ENCODE measurements around the gene IBA57. TPM values are rescaled to one million over a fixed set of nuclear protein-coding genes. Genes with fewer than 3 reads are reported as not detected.

The IBA57 gene
- total and polyA plus RNA-seq, 4 donors = 2.8 to 21.4 (median 6.9) TPM

DNA sequence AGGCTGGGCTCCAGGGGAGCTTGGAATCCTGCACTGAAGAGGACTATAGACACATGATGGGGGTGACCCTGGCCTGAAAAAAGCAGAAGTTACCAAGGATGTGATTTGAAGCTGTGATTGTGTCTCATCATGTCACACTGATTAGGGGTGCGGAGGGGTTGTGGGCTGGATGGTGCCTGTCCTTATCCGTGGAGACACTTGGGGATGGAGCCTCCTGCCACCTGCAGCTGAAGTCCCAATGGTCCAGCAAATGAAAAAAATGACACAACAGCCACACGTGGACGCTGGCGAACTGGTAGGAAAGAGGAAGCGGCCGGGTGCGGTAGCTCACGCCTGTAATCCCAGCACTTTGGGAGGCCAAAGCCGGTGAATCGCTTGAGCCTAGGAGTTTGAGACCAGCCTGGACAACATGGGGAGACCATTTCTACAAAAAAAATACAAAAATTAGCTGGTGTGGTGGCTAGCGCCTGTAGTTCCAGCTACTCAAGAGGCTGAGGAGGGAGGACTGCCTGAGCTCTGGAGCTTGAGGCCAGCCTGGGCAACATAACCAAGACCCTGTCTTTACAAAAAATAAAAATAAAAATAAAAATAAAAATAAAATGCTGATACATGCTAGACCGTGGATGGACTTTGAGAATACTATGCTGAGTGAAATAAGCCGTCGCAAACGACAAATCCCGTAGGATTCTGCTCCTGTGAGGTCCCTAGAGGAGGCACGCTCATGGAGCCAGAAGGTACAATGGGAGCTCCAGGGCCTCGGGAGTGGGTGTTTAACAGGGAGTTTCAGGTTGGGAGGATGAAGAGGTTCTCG is 838 bp upstream of the IBA57 start:
- TF ChIP-seq, protein P1, sequence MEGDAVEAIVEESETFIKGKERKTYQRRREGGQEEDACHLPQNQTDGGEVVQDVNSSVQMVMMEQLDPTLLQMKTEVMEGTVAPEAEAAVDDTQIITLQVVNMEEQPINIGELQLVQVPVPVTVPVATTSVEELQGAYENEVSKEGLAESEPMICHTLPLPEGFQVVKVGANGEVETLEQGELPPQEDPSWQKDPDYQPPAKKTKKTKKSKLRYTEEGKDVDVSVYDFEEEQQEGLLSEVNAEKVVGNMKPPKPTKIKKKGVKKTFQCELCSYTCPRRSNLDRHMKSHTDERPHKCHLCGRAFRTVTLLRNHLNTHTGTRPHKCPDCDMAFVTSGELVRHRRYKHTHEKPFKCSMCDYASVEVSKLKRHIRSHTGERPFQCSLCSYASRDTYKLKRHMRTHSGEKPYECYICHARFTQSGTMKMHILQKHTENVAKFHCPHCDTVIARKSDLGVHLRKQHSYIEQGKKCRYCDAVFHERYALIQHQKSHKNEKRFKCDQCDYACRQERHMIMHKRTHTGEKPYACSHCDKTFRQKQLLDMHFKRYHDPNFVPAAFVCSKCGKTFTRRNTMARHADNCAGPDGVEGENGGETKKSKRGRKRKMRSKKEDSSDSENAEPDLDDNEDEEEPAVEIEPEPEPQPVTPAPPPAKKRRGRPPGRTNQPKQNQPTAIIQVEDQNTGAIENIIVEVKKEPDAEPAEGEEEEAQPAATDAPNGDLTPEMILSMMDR (IDR thresholded peaks at IDR 0.05; ENCODE audit: control extremely low read depth, extremely low read depth) = no peak
- WGBS, 2 donors = 42% methylated on average over 20 of the region's 20 CpGs
- Histone ChIP-seq H3K4me3 (peak overlapping the region; percentile 43), H3K9me3 (ENCODE audit: control insufficient read depth in 4 of 4, insufficient read depth in 3 of 4, low read length in 3 of 4) (no peaks in the 10 kb centered on the region), H3K9ac (ENCODE audit: insufficient read depth in 1 of 2, low read length in 2 of 2) (peak overlapping the region; percentile 49 to 92), H3K36me3 (ENCODE audit: control insufficient read depth in 4 of 4, insufficient read depth in 4 of 4, low read length in 4 of 4) (peaks cover 0 to 5% (median 0%) of the 10 kb centered on the region in 4 donors), H3K27me3 (ENCODE audit: control insufficient read depth in 3 of 3, insufficient read depth in 3 of 3, low read length in 2 of 3) (peaks cover 0 to 23% (median 10%) of the 10 kb centered on the region in 3 donors), H3K27ac (ENCODE audit: low read depth in 1 of 2, low read length in 1 of 2) (peak overlapping the region; percentile 73 to 91), H3K4me1 (ENCODE audit: control insufficient read depth in 5 of 5, insufficient read depth in 5 of 5, low read length in 5 of 5) (peaks cover 0 to 27% (median 12%) of the 10 kb centered on the region in 5 donors)
- no peak for ATAC-seq (ENCODE audit: insufficient read depth, low FRiP score)
- DNase-seq = no peak

DNA sequence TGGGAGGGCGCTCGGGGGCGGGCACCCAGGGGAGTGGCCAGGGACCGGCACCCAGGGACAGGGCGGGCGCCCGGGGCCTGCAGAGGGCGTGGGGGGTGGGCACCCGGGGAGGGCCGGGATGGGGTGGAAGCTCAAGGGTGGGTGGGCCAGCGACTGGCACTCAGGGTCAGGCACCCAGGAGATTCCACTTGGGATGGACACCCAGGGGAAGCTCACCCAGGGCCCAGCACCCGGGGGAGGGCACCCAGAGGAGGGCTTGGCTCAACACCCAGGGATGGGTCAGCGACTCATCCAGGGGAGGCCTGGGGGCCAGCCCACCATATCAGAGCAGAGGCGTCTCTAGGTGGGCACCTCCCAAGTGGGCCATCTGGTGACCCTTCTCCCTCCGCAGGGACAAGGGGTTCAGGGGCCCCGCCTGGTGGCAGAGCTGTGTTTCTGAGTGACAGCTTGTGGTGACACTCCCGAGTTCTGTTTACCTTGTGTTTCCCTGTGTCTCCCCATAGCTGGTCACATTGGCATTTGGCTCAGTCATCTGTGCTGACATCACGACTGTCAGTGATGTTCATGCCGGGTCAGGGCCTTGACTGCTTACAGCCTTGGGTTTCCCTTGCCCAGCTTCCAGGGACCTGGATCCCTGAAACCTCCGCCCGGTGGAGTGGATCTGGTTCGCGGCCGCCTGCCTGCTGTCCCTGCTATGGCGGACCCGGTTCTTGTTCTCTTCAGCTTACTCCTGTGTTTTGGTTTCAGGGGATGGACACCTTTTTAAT is 749 bp downstream of the IBA57 start:
- Histone ChIP-seq H3K9me3 (ENCODE audit: control insufficient read depth in 4 of 4, insufficient read depth in 3 of 4, low read length in 3 of 4) (no peaks in the 10 kb centered on the region), H3K4me3 (peak overlapping the region; percentile 66), H3K9ac (ENCODE audit: insufficient read depth in 1 of 2, low read length in 2 of 2) (peak overlapping the region; percentile 92 to 94), H3K36me3 (ENCODE audit: control insufficient read depth in 4 of 4, insufficient read depth in 4 of 4, low read length in 4 of 4) (peaks cover 0 to 5% (median 0%) of the 10 kb centered on the region in 4 donors), H3K4me1 (ENCODE audit: control insufficient read depth in 5 of 5, insufficient read depth in 5 of 5, low read length in 5 of 5) (peaks cover 0 to 27% (median 12%) of the 10 kb centered on the region in 5 donors), H3K27ac (ENCODE audit: low read depth in 1 of 2, low read length in 1 of 2) (peak overlapping the region; percentile 98 to 100), H3K27me3 (ENCODE audit: control insufficient read depth in 3 of 3, insufficient read depth in 3 of 3, low read length in 2 of 3) (peaks cover 0 to 8% (median 7%) of the 10 kb centered on the region in 3 donors)
- ATAC-seq (ENCODE audit: insufficient read depth, low FRiP score) = peak; percentile 1
- TF ChIP-seq, protein P1 (IDR thresholded peaks at IDR 0.05; ENCODE audit: control extremely low read depth, extremely low read depth) = no peak
- peak; percentile 74 to 76 (median 75) for DNase-seq
- WGBS, 2 donors = 10 to 19% methylated on average over 26 of the region's 26 CpGs

DNA sequence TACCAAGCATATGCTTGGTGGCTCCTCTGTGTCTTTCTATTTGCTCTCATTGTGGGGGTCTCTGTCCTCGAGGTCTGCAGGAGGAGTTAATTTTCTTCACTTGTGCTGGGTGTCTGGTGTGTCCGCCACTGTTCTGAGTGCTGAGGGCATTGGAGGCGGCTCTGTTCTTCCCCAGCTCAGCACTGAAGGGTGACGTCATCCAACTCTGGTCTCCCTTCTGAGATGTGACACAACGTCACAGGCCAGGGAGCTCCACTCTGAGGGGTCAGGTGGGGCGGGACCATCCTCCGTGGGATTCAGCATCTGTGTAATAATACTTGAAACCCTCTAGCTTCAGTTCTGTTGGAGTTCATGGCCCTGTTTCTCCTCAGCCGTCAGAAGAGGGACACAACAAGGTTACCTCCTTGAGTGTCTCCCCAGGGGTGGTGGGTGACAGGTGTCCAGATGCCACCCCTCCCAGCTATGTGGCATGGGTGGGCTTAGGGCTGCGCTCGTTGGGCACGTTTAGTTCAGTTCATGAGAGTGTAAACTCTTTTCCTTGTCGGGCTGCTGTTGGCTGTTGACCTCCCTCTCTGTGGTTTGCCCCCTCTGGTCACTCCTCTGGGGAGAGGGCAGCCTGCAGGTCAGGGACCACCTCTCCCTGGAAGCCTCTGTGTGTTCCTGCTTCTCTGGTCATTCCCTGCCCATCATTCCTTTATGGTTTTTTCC is 3.1 kb downstream of the IBA57 start:
- peaks cover 0 to 18% (median 5%) of the 10 kb centered on the region in 5 donors for H3K4me1 ChIP-seq (ENCODE audit: control insufficient read depth in 5 of 5, insufficient read depth in 5 of 5, low read length in 5 of 5)
- H3K36me3 ChIP-seq (ENCODE audit: control insufficient read depth in 4 of 4, insufficient read depth in 4 of 4, low read length in 4 of 4) = peaks cover 0 to 7% (median 0%) of the 10 kb centered on the region in 4 donors
- ATAC-seq (ENCODE audit: insufficient read depth, low FRiP score) = no peak
- DNase-seq = no peak
- no peak overlapping the region for H3K9ac ChIP-seq (ENCODE audit: insufficient read depth in 1 of 2, low read length in 2 of 2)
- H3K27ac ChIP-seq (ENCODE audit: low read depth in 1 of 2, low read length in 1 of 2) = no peak overlapping the region
- no peaks in the 10 kb centered on the region for H3K9me3 ChIP-seq (ENCODE audit: control insufficient read depth in 4 of 4, insufficient read depth in 3 of 4, low read length in 3 of 4)
- WGBS, 2 donors = 87 to 88% methylated on average over 12 of the region's 12 CpGs
- H3K4me3 ChIP-seq = no peak overlapping the region
- TF ChIP-seq, protein P1 (IDR thresholded peaks at IDR 0.05; ENCODE audit: control extremely low read depth, extremely low read depth) = no peak
- H3K27me3 ChIP-seq (ENCODE audit: control insufficient read depth in 3 of 3, insufficient read depth in 3 of 3, low read length in 2 of 3) = no peaks in the 10 kb centered on the region

Data from lung (tissue), 12 donors.